ENCODE data around the gene FSD1.
"Not testable (repeated sequence)": the region's sequence is repeated elsewhere in the genome, so short reads cannot be mapped to it uniquely, and the experiment has no call there.

Gene FSD1

DNA sequence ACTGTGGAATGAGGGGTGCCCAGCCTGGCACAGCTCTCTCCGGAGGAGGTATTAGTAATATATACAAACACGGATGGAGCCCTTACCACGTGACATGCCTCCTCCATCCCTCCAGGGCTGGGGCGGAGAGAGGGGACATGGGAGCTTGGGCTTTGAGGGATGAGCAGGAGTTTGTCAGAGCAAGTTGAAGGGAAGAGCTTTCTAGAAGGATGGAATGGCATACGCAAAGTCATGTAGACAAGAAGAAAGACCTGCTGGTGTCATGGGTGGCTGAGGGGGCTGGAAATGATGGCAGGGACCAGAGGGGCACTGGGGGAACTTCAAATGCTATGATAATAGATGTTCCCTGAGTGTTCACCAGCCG is 41.6 kb downstream of the FSD1 start:
- no peak for DNase-seq

DNA sequence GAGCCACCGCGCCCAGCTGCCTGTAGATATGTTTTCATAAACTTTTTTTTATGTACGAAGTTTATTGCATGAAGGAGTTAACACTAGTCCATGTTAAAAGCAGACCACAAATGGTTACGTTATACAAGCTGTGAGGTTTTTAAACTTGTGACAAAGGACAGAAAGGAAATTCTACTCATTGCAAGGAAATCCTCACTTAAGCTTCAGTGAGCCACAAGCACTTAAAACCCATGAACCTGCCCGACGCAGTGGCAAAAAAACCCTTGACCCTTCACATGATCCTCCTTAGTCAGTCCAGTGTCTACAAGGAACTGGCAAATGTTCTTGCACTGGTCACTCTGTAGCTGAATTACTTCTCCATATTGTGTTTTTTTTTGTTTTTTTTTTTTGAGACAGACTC is 43.1 kb downstream of the FSD1 start:
- no peak for DNase-seq

DNA sequence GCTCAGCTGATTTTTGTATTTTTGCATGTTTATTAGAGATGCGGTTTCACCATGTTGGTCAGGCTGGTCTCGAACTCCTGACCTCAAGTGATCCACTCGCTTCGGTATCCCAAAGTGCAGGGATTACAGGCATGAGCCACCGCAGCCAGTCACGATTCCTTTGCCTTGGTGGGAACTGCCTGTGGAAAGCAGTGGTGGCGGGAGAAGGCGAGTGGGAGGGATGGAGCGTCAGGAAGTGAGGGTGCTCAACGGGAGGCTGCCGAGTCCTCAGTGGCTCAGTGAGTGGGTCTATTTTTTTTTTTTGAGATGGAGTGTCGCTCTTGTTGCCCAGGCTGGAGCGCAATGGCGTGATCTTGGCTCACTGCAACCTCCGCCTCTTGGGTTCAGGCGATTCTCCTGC is 44.8 kb downstream of the FSD1 start:
- DNase-seq: not testable (repeated sequence)

GRCh38 chr19:4350111-4350510 is 45.7 kb downstream of the FSD1 start:
- no peak for DNase-seq

DNA sequence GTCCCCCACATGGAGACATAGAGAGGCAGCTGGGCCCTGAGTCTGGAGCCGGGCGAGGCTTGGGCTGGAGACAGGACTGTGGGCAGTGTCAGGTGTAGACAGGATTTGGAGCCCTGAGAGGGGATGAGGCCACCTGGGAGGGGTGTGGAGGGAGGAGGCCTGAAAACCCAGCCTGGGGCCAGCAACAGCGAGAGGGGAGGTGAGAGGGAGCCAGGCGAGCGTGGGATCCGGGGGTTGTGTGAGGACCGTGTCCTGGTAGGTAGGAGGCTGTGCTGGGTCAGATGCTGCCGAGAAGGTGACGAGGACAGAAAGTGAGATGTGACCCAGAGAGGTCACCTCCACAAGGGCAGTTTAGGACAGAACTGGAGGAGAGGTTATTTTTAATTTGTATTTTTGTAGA is 46.3 kb downstream of the FSD1 start:
- no peak for DNase-seq

GRCh38 chr19:4352701-4353121 is 48.3 kb downstream of the FSD1 start:
- peak; percentile 50 for DNase-seq

DNA sequence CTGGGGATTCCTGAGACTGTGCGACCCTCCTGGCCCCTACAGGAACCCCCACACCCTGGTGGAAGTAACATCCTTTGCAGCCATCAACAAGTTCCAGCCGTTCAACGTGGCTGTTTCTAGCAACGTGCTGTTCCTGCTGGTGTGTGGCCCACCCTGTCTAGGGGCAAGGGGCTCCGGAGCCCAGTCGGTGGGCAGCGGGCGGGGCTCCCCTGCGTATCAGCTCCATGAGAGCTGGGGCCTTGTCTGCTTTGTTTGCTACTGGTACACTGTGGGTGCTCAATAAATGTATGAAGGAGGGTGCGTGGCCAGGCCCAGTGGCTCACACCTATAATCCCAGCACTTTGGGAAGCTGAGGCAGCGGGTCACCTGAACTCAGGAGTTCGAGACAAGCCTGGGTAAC is 49.9 kb downstream of the FSD1 start:
- no peak for DNase-seq

- DNase-seq: no peak
Measured at GRCh38 chr19:4354897-4355296, 50.5 kb downstream of the FSD1 start.

- no peak for DNase-seq
Measured at GRCh38 chr19:4357095-4357797, 52.8 kb downstream of the FSD1 start.

DNA sequence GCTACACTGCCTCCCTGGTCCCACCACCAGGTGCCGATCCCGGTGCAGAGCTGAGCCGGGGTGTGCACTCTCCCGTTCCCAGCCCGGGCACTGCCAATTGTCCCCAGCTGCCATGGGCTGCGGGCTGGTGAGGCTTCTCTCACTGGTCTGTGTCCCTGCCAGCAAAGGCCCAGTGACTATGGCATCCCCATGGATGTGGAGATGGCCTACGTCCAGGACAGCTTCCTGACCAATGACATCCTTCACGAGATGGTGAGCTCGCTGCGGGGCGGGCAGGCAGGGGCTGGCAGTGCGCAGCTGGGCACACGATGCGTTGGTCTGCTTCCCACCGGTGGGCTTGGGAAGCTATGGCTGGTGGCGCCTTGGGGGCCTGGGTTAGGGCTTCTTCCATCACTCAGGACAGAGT is 53.5 kb downstream of the FSD1 start:
- DNase-seq: no peak

DNA sequence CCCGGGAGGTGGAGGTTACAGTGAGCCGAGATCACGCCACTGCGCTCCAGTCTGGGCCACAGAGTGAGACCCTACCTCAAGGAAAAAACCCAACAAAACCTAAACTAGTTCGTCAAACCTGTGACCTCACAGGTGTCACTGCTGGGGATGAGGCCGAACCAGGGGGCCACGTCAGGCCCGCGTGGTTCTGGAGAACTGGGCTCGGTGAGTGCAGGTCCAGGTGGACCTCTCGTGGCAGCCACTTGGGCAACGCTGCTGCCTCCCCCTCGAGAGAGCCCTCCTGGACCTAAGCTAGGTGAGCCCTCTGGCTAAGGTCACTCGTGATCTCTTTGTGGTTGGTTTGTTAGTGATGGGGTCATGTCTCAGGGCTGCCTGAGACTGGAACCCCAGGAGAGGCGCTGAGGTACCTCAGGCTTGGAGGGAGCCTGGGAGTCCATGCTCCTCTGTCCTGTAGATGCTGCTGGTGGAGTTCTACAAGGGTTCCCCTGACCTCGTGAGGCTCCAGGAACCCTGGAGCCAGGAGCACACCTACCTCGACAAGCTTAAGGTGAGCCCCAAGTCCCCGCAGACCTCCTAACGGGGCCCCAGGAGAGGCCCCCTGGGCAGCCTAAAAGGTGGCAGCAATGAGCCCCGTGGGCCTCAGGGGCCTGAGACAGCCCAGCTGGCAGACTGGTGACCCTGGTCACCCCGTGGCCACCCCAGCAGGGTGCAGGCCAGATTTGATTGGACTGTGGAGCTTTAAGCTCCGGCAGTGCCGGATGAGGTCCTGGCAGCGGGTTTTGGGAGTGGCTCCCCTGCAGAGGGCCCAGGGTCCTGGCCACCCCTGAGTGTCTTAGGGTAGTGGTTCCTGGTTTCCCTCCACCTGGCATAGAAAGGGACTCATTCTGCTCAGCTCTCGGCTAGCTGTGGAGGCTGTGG is 54.6 kb downstream of the FSD1 start:
- DNase-seq: no peak

GRCh38 chr19:4359627-4360000 is 55.2 kb downstream of the FSD1 start:
- no peak for DNase-seq

DNA sequence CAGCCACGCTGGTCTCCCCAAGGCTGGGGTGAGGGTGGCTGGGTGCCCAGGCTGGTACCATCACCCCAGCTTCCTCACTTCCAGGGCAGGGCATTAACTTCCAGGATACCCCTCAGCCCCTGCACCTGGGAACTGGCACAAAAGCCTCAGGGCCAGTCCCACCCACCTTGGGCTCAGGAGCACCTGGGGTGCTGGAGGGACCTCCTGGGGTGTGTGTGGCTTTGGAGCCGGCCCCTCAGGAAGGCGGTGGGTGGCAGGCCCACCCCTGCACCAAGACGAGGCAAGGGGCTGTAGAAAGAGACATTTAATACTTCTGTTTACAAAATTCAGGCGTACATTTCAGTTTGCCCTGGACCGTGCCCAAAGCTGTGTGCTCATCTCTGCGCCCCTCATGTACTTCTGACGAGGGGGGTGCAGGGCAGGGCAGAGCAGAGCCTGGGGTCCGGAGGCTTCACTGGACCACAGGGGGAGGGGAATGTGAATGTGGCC is 55.7 kb downstream of the FSD1 start:
- no peak for DNase-seq

DNA sequence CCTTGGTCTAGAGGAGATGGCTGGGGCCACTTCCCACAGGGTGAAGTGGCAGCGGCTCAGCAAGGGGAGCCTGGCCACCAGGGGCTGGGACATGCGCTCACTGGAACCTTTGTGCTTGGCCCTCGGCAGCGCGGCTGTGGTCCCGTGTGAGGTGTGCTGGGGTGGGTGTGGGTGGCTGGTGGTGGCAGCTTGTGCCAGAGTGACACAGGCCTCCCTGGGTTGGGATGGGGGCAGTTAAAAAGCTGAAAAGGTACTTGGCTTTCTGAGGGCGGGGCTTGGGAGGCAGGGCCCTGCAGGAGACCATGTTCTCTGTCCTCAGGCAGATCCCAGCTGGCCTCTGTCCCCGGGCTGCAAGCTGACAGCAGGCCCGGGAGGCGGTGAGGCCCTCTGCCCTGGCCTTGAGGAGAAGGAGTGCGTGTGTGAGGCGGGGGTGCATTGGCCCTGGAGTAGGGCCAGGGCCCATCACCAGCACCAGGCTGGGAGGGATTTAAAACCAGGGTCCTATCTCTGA is 56.3 kb downstream of the FSD1 start:
- no peak for DNase-seq

- no peak for DNase-seq
Measured at GRCh38 chr19:4361152-4362046, 57.0 kb downstream of the FSD1 start.

GRCh38 chr19:4362101-4362828 is 57.9 kb downstream of the FSD1 start:
- DNase-seq: no peak

DNA sequence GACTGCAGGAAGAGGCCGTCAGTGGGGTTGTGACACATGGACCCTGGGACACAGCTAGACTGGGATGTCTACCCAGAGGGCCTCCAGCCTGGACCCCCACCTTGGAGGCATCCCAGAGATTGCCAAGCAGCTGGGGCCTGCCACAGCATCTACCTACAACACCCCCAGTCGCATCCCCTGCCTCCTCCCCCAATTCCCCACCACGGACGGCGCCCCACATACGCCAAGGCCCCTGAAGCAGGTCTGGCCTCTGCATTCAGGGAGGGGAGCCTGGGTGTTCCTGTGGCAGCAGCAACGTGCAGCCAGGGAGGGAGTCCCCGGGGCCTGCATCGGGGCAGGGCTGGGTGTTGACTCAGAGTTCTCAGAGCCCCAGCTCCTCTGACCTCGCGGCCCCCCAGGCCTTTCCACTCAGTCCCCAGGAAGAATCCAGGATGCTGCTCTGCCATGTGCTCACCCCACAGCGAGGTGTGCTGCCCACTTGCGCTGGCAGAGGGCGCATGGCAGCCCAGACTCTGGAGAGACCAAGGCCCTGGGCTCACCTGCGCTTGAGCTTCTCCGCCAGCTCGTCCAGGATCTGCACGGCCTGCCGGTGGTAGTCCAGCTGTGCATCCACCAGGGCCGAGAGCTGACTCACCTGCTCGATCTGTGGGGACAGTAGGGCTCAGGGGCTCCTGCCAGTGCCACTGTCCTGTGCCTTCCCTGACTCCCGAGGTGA is 58.6 kb downstream of the FSD1 start:
- DNase-seq: no peak

- no peak for DNase-seq
Measured at GRCh38 chr19:4363571-4364304, 59.3 kb downstream of the FSD1 start.

DNA sequence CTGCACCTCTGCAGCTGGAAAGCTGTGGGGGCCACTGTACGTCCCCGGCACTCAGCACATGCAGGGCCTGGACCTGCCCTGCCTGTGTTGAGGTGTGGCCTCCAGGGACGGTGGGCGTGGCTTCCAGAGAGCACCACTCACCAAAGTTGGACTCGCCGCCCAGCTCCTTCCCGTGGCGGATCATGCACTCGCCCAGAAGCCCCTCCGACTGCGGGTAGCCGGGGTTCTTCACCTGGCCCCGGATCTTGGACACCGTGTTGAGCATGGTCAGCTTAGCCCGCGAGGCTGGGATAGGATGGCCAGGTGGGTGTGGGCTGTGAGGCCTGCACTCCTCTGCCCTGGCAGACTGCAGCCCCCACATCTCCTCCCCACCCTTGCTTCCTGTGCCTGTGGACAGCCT is 60.9 kb downstream of the FSD1 start:
- no peak for DNase-seq

DNA sequence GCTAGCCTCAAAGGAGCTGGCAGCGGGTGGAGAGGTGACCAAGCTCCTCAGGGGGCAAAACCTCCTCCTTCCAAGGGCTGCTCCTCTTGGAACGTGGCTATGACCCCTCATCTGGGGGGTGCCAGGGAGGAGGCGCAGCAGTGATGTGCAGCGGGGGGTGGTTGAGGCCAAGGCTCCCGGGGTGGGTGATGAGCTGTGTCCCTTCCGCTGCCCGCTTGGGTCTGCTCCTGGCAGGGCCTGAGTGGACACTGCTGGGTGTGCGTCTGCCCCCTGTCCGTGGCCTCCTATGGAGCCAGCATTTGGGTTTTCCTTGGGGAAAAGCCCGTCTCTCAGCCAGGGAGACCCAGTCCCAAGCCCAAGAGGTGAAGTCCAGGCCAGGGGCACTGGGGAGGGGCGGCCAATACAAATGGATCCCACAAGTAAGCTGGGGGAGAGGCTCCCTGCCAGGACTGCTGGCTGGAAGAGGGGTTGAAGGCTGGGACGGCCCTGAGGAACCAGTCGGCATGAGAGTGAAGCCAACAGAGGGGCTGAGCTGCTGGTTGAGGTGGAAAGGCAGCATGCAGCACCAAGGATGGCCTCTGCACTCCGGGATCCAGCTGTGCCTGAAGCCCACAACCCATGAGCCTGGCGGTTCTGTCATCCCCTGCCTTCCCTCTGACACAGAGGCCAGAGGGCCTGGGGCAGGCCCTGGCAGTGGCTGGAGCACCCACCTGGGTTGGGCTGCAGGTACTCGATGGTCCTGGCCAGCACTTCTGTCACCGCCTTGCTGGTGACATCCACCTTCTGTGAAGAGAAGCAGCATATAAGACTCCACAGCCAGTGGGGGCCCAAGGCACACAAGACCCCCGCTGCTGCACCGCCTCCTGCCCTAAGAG is 61.6 kb downstream of the FSD1 start:
- DNase-seq: no peak

Data from NCI-H1048 (cell line).